Loucy (cell line): ENCODE results near the gene PCBD1.

Experiments used
- H2AFZ ChIP-seq: fragments of 200-600 bp; sonication (generic); 2 replicates; pipeline ENCODE4 v1.6.0; 2016; ENCODE audit warnings: antibody characterized with exemption, mild to moderate bottlenecking, low read length, moderate library complexity
- H3F3A ChIP-seq: fragments of 200-600 bp; 2 replicates; pipeline ENCODE4 v1.6.0; 2016; ENCODE audit warnings: antibody characterized with exemption, low read depth, mild to moderate bottlenecking
- H3K27me3 ChIP-seq: fragments of 200-600 bp; sonication (generic); 2 replicates; pipeline ENCODE4 v1.6.1; 2014; ENCODE audit warnings: low read length, mild to moderate bottlenecking; ENCODE audit not compliant: insufficient read depth, poor library complexity, severe bottlenecking
- H3K36me3 ChIP-seq: fragments of 200-600 bp; sonication (generic); 2 replicates; pipeline ENCODE4 v1.6.1; 2016; ENCODE audit warnings: low read length; ENCODE audit not compliant: insufficient read depth
- H3K4me1 ChIP-seq: fragments of 200-600 bp; sonication (generic); 2 replicates; pipeline ENCODE4 v1.5.1; 2014; ENCODE audit warnings: low read length, mild to moderate bottlenecking; ENCODE audit not compliant: insufficient read depth, poor library complexity, severe bottlenecking
- H3K4me2 ChIP-seq: fragments of 200-600 bp; sonication (generic); 2 replicates; pipeline ENCODE4 v1.6.0; 2014; ENCODE audit warnings: antibody characterized with exemption, low read length, low read depth, mild to moderate bottlenecking; ENCODE audit not compliant: poor library complexity, severe bottlenecking
- H3K4me3 ChIP-seq: fragments of 200-600 bp; sonication (generic); 2 replicates; pipeline ENCODE4 v1.5.1; 2014; ENCODE audit warnings: low read length, mild to moderate bottlenecking, mixed read lengths; ENCODE audit not compliant: poor library complexity, severe bottlenecking
- H3K79me2 ChIP-seq: fragments of 200-600 bp; sonication (generic); 2 replicates; pipeline ENCODE4 v1.6.1; 2014; ENCODE audit warnings: low read length; ENCODE audit not compliant: insufficient read depth
- H3K9ac ChIP-seq: fragments of 200-600 bp; sonication (generic); 2 replicates; pipeline ENCODE4 v1.6.0; 2014; ENCODE audit warnings: mild to moderate bottlenecking, low read depth, low read length, moderate library complexity; ENCODE audit not compliant: poor library complexity, severe bottlenecking
- H3K9me2 ChIP-seq: fragments of 200-600 bp; sonication (generic); replicated peaks from 2 replicates; pipeline ENCODE4 v1.6.1; 2016; ENCODE audit warnings: low read depth, low read length, mixed read lengths
- H3K9me3 ChIP-seq: fragments of 200-600 bp; sonication (generic); 2 replicates; pipeline ENCODE4 v1.6.1; 2014; ENCODE audit warnings: mild to moderate bottlenecking, antibody characterized with exemption, low read length, low read depth; ENCODE audit not compliant: insufficient read depth
- H4K20me1 ChIP-seq: fragments of 200-600 bp; sonication (generic); 2 replicates; pipeline ENCODE4 v1.6.0; 2014; ENCODE audit warnings: antibody characterized with exemption, low read length, mild to moderate bottlenecking; ENCODE audit not compliant: insufficient read depth, poor library complexity, severe bottlenecking
- EZH2phosphoT487 ChIP-seq: fragments of 200-600 bp; IDR thresholded peaks from 2 replicates; pipeline ENCODE4 v1.6.1; 2018; ENCODE audit warnings: antibody characterized with exemption, mild to moderate bottlenecking, moderate library complexity, borderline replicate concordance
- TF ChIP-seq, protein P1 (sequence below): fragments of 200-600 bp; sonication (generic); conservative IDR thresholded peaks from 2 replicates; pipeline ENCODE4 v1.5.1; 2014; ENCODE audit warnings: mild to moderate bottlenecking, antibody characterized with exemption, low read length

Gene PCBD1

DNA sequence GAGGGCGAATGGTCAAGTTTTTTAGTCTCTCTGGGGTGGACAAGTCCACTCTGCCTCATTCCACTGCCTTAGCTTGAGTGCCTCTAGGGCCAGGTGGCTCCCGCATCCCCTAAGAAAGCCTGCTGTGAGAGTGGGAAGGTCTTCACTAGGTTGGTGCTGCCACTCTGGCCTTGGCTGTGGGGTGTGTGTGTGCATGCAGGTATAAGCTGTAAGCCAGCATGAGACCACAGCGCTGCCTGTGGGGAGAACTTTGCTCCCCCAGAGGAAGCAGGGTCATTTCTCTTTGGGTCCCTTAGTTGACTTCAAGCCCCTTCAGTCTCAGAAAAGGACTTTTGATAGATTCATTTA is 25.5 kb upstream of the PCBD1 start:
- no peaks in the 10 kb centered on the region for H3K36me3 ChIP-seq
- no peaks in the 10 kb centered on the region for H3K4me1 ChIP-seq
- H3K4me3 ChIP-seq, result no peak overlapping the region
- no peaks in the 10 kb centered on the region for H3K79me2 ChIP-seq
- no peaks in the 10 kb centered on the region for H4K20me1 ChIP-seq
- H2AFZ ChIP-seq, result no peak overlapping the region
- no peaks in the 10 kb centered on the region for H3K9me2 ChIP-seq
- no peaks in the 10 kb centered on the region for H3K27me3 ChIP-seq
- H3K4me2 ChIP-seq, result no peak overlapping the region
- H3K9ac ChIP-seq, result no peak overlapping the region
- TF ChIP-seq, protein P1, sequence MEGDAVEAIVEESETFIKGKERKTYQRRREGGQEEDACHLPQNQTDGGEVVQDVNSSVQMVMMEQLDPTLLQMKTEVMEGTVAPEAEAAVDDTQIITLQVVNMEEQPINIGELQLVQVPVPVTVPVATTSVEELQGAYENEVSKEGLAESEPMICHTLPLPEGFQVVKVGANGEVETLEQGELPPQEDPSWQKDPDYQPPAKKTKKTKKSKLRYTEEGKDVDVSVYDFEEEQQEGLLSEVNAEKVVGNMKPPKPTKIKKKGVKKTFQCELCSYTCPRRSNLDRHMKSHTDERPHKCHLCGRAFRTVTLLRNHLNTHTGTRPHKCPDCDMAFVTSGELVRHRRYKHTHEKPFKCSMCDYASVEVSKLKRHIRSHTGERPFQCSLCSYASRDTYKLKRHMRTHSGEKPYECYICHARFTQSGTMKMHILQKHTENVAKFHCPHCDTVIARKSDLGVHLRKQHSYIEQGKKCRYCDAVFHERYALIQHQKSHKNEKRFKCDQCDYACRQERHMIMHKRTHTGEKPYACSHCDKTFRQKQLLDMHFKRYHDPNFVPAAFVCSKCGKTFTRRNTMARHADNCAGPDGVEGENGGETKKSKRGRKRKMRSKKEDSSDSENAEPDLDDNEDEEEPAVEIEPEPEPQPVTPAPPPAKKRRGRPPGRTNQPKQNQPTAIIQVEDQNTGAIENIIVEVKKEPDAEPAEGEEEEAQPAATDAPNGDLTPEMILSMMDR, result no peak
- TF ChIP-seq EZH2phosphoT487, result no peak
- no peaks in the 10 kb centered on the region for H3F3A ChIP-seq
- no peaks in the 10 kb centered on the region for H3K9me3 ChIP-seq

DNA sequence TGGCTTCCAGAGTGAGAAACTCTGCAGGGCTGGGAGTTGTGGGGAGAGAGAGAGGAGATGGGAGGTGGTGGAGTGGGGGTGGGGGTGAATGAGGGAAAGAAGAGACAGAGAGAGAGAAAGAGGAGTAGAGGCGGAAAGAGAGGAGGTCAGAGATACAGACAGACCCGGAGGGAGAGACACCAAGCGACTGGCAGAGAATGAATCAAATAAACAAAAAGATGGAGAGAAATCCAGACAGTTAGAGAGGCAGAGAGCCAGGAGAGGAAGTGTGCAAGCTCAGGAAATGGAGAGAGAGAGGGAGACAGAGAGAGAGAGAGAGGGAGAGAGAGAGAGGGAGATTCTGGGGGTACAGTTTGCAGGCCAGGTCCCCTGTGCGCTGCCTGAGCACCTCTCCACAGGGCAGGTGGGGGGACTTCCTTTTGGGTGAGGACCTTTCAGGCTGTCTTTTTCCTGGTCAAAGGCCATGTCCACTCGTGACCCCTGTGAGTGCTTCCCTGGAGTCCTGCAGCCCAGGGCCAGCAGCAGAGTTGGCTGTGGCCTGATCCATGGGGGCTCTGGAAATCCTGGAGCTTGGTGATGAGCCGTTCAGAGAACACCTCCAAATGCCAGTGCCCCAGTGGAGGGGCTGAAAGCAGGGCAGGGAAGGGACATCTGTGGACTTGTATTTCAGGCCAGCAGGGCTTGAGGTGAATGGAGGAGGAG is 25.0 kb upstream of the PCBD1 start:
- Histone ChIP-seq H3K27me3 (no peaks in the 10 kb centered on the region), H3K4me3 (no peak overlapping the region), H3K4me1 (no peaks in the 10 kb centered on the region), H3K9me3 (no peaks in the 10 kb centered on the region), H4K20me1 (no peaks in the 10 kb centered on the region), H3F3A (no peaks in the 10 kb centered on the region), H3K4me2 (no peak overlapping the region), H3K9me2 (no peaks in the 10 kb centered on the region), H2AFZ (no peak overlapping the region), H3K9ac (no peak overlapping the region), H3K36me3 (no peaks in the 10 kb centered on the region), H3K79me2 (no peaks in the 10 kb centered on the region)
- TF ChIP-seq, protein P1, result no peak

DNA sequence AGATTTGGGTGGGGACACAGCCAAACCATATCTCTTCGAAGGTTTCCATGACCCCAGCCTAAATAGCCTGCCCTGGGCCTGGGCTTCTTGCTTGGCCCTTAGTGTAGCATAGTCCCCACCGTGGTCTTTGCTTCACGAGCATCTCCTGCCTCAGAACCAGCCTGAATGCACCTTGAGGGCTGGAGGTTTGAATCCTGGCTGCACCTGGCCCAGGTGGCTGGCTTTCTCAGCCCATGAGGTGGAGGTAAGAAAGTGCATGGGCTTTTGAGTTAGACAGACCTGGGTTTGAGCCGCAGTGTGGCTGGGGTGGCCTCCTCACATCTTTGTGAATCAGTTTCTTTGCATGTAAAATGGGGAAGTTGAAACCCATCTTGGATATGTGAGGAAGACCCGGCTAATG is 24.2 kb upstream of the PCBD1 start:
- no peaks in the 10 kb centered on the region for H3K9me3 ChIP-seq
- no peak overlapping the region for H3K4me3 ChIP-seq
- no peaks in the 10 kb centered on the region for H3K4me1 ChIP-seq
- no peaks in the 10 kb centered on the region for H3K9me2 ChIP-seq
- H4K20me1 ChIP-seq, result no peaks in the 10 kb centered on the region
- TF ChIP-seq, protein P1, result no peak
- no peak for TF ChIP-seq EZH2phosphoT487
- no peak overlapping the region for H3K4me2 ChIP-seq
- no peaks in the 10 kb centered on the region for H3F3A ChIP-seq
- no peaks in the 10 kb centered on the region for H3K27me3 ChIP-seq
- no peaks in the 10 kb centered on the region for H3K79me2 ChIP-seq
- H2AFZ ChIP-seq, result no peak overlapping the region
- H3K36me3 ChIP-seq, result no peaks in the 10 kb centered on the region
- no peak overlapping the region for H3K9ac ChIP-seq
